Type B pancreatic cell (in vitro differentiated cells): ENCODE data around the gene KDM6A. TPM values are rescaled to one million over a fixed set of nuclear protein-coding genes. Genes with fewer than 3 reads are reported as not detected.
A peak's percentile ranks its signal among the peaks of the same experiment; 100 is the strongest.
"Not testable (repeated sequence)": the region's sequence is repeated elsewhere in the genome, so short reads cannot be mapped to it uniquely, and the experiment has no call there.

Source experiments
- DNase-seq: peaks from one replicate; pipeline ENCODE4 v3.0.0; 2021; ENCODE audit warnings: mixed read lengths; ENCODE audit not compliant: unreplicated experiment; ENCODE audit errors: extremely low spot score
- H3K27ac Mint-ChIP-seq: 2 replicates; pipeline ENCODE4 v1.8.0; 2021; ENCODE audit warnings: mild to moderate bottlenecking, mixed read lengths
- H3K27me3 Mint-ChIP-seq: 2 replicates; pipeline ENCODE4 v1.8.0; 2021; ENCODE audit warnings: mixed read lengths
- H3K36me3 Mint-ChIP-seq: 2 replicates; pipeline ENCODE4 v1.8.0; 2021; ENCODE audit warnings: mixed read lengths
- H3K4me1 Mint-ChIP-seq: one replicate; pipeline ENCODE4 v1.8.0; 2021; ENCODE audit warnings: mixed read lengths; ENCODE audit not compliant: unreplicated experiment
- H3K4me3 Mint-ChIP-seq: 2 replicates; pipeline ENCODE4 v1.8.0; 2021; ENCODE audit warnings: mild to moderate bottlenecking, mixed read lengths
- H3K9me3 Mint-ChIP-seq: 2 replicates; pipeline ENCODE4 v1.8.0; 2021; ENCODE audit warnings: mixed read lengths
- total RNA-seq: library from RNA; stranded (reverse); gene quantifications from 2 replicates; pipeline ENCODE4 v1.2.1, GENCODE V29; 2021; ENCODE audit warnings: low replicate concordance
- TF ChIP-seq, protein P1 (sequence below): fragments of 200-600 bp; sonication (generic); conservative IDR thresholded peaks from 2 replicates; pipeline ENCODE4 v1.5.0; 2021; ENCODE audit warnings: antibody characterized with exemption, mild to moderate bottlenecking

Gene KDM6A
- total RNA-seq, 1 donor from 2014 or later = 38.1 TPM

DNA sequence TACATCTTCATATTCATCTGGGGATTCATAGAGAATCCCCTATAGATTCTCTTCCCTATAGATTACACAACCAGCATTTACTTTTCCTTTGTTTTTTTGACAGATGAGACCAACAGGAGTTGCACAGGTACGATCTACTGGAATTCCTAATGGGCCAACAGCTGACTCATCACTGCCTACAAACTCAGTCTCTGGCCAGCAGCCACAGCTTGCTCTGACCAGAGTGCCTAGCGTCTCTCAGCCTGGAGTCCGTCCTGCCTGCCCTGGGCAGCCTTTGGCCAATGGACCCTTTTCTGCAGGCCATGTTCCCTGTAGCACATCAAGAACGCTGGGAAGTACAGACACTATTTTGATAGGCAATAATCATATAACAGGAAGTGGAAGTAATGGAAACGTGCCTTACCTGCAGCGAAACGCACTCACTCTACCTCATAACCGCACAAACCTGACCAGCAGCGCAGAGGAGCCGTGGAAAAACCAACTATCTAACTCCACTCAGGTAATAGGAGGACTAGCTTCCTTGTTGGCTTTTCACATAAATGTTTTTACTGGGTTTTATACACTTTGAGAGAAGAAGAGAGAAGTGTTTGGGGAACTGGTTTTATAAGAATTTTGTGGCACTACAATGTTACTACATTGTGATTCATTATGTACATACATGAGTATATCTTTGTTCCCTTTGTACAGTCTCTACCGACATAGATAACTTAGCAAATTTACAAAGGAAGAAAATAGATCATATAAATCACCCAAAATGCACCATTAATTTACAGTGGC, 190.5 kb downstream of the KDM6A start:
- H3K4me3 Mint-ChIP-seq = no peak overlapping the region
- DNase-seq = no peak
- H3K9me3 Mint-ChIP-seq = no peaks in the 10 kb centered on the region
- no peak overlapping the region for H3K27ac Mint-ChIP-seq
- TF ChIP-seq, protein P1, sequence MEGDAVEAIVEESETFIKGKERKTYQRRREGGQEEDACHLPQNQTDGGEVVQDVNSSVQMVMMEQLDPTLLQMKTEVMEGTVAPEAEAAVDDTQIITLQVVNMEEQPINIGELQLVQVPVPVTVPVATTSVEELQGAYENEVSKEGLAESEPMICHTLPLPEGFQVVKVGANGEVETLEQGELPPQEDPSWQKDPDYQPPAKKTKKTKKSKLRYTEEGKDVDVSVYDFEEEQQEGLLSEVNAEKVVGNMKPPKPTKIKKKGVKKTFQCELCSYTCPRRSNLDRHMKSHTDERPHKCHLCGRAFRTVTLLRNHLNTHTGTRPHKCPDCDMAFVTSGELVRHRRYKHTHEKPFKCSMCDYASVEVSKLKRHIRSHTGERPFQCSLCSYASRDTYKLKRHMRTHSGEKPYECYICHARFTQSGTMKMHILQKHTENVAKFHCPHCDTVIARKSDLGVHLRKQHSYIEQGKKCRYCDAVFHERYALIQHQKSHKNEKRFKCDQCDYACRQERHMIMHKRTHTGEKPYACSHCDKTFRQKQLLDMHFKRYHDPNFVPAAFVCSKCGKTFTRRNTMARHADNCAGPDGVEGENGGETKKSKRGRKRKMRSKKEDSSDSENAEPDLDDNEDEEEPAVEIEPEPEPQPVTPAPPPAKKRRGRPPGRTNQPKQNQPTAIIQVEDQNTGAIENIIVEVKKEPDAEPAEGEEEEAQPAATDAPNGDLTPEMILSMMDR = no peak
- peaks cover 9% of the 10 kb centered on the region for H3K36me3 Mint-ChIP-seq
- no peaks in the 10 kb centered on the region for H3K27me3 Mint-ChIP-seq
- H3K4me1 Mint-ChIP-seq = no peaks in the 10 kb centered on the region

DNA sequence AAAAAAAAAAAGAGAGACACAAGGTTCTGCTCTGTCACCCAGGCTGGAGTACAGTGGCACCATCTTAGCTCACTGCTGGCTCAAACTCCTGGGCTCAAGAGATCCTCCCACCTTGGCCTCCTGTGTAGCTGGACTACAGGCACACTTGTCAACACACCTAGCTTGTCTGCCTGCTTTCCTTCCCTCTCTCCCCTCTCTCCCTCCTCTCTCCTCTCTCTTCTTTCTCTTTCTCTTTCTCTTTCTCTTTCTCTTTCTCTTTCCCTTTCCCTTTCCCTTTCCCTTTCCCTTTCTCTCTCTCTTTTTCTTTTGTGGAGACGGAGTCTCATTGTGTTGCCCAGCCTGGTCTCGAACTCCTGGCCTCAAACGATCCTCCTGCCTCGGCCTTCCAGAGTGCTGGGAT, 195.6 kb downstream of the KDM6A start:
- H3K4me3 Mint-ChIP-seq = no peak overlapping the region
- peaks cover 13% of the 10 kb centered on the region for H3K36me3 Mint-ChIP-seq
- no peak for DNase-seq
- H3K9me3 Mint-ChIP-seq = no peaks in the 10 kb centered on the region
- no peaks in the 10 kb centered on the region for H3K4me1 Mint-ChIP-seq
- no peaks in the 10 kb centered on the region for H3K27me3 Mint-ChIP-seq
- no peak overlapping the region for H3K27ac Mint-ChIP-seq
- TF ChIP-seq, protein P1 = no peak

DNA sequence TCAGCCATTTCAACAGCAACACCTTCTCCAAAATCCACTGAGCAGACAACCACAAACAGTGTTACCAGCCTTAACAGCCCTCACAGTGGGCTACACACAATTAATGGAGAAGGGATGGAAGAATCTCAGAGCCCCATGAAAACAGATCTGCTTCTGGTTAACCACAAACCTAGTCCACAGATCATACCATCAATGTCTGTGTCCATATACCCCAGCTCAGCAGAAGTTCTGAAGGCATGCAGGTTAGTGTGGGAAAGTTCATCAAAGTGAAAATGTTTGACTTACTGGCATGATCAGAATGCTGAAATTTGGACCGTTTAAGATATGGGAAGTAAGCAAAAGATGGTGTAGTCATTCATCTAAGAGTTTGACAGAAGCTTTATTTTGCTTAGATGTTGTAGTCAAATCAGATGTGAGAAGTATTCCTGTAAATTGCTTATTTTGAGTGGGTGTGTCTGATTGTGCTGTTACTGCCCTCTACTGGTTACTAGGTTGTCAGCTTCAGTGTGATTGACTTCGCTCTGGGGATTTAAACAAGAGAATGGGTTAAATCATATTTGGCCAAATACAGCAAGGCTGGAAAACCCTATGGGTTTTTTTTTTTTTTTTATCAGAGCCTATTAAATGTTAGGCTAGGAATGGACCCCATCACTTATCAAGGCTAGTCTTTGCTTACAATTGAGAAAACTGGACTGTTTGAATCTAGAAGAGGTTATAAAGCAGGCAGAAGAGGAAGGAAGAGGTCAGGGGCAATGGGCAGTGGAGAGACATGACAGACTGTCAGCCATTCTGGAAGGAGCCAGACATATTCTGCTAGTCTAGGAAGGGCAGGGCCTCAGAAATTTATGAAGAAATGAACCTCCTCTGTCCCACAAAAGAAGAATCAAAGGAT, 197.4 kb downstream of the KDM6A start:
- no peak for DNase-seq
- H3K4me1 Mint-ChIP-seq = no peaks in the 10 kb centered on the region
- TF ChIP-seq, protein P1 = peak; percentile 74
- H3K27ac Mint-ChIP-seq = peak overlapping the region; percentile 30
- no peaks in the 10 kb centered on the region for H3K9me3 Mint-ChIP-seq
- H3K4me3 Mint-ChIP-seq = no peak overlapping the region
- H3K36me3 Mint-ChIP-seq = peaks cover 9% of the 10 kb centered on the region
- H3K27me3 Mint-ChIP-seq = no peaks in the 10 kb centered on the region

DNA sequence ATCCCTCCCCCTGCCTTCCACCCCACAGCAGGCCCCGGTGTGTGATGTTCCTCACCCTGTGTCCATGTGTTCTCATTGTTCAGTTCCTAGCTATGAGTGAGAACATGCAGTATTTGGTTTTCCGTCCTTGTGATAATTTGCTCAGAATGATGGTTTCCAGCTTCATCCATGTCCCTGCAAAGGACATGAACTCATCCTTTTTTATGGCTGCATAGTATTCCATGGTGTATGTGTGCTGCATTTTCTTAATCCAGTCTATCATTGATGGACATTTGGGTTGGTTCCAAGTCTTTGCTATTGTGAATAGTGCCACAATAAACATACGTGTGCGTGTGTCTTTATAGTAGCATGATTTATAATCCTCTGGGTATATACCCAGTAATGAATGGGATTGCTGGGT, 200.0 kb downstream of the KDM6A start:
- not testable (repeated sequence) for H3K9me3 Mint-ChIP-seq, H3K27ac Mint-ChIP-seq, H3K36me3 Mint-ChIP-seq, H3K27me3 Mint-ChIP-seq, H3K4me1 Mint-ChIP-seq, H3K4me3 Mint-ChIP-seq, DNase-seq

DNA sequence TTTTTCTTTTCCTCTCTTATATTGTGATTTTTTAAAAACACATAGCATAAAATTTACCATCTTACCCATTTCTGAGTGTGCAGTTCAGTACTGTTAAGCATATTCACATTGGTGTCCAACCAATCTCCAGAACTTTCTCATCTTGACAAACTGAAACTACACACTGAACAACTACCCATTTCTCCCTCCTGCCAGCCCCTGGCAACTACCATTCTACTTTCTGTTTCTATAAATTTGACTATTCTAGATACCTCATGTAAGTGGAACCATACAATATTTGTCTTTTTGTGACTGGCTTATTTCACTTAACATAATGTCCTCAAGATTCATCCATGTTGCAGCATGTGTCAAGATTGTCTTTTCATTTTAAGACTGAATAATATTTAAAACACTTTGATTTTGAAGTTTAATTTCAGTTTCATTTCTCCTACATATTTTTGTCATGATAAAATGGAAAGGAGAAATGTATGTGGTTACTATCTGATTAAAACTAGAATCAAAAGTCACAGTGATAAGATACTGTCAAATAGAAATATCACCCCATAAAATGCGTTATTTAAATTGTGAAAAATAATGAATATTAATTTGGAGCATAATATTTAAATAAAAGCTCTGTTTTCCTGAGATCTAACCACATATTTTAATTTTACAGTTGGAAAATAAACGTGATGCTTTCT, 204.9 kb downstream of the KDM6A start:
- Mint-ChIP-seq H3K9me3 (no peaks in the 10 kb centered on the region), H3K27ac (no peak overlapping the region), H3K4me1 (no peaks in the 10 kb centered on the region), H3K27me3 (no peaks in the 10 kb centered on the region), H3K36me3 (peaks cover 7% of the 10 kb centered on the region), H3K4me3 (no peak overlapping the region)
- DNase-seq = no peak
- TF ChIP-seq, protein P1 = no peak
